ENCODE results near the gene KLF16.
"Not testable (repeated sequence)": the region's sequence is repeated elsewhere in the genome, so short reads cannot be mapped to it uniquely, and the experiment has no call there.

KLF16 gene

GRCh38 chr19:1879982-1880381, 16.6 kb upstream of the KLF16 start:
- H3K4me1 Mint-ChIP-seq (ENCODE audit: low read depth) = peaks cover 40% of the 10 kb centered on the region
- H3K36me3 Mint-ChIP-seq (ENCODE audit: low read depth) = peaks cover 63% of the 10 kb centered on the region
- peak overlapping the region; percentile 59 for H3K27ac Mint-ChIP-seq
- not testable (repeated sequence) for DNase-seq, H3K27me3 Mint-ChIP-seq, H3K9me3 Mint-ChIP-seq
- H3K4me3 Mint-ChIP-seq = peak overlapping the region; percentile 68

- H3K9me3 Mint-ChIP-seq, H3K4me3 Mint-ChIP-seq, DNase-seq, H3K27ac Mint-ChIP-seq, H3K27me3 Mint-ChIP-seq: not testable (repeated sequence)
- Mint-ChIP-seq H3K4me1 (ENCODE audit: low read depth) (peaks cover 49% of the 10 kb centered on the region), H3K36me3 (ENCODE audit: low read depth) (peaks cover 63% of the 10 kb centered on the region)
Measured at GRCh38 chr19:1878583-1878982, 15.2 kb upstream of the KLF16 start.

GRCh38 chr19:1877280-1877660, 13.9 kb upstream of the KLF16 start:
- Mint-ChIP-seq H3K36me3 (ENCODE audit: low read depth) (peaks cover 60% of the 10 kb centered on the region), H3K4me1 (ENCODE audit: low read depth) (peaks cover 43% of the 10 kb centered on the region)
- H3K27ac Mint-ChIP-seq = not testable (repeated sequence)

GRCh38 chr19:1876496-1877279, 13.3 kb upstream of the KLF16 start:
- H3K36me3 Mint-ChIP-seq (ENCODE audit: low read depth) = peaks cover 60% of the 10 kb centered on the region
- peak overlapping the region; percentile 98 for H3K4me3 Mint-ChIP-seq
- H3K27me3 Mint-ChIP-seq, H3K9me3 Mint-ChIP-seq: not testable (repeated sequence)
- peak overlapping the region; percentile 97 for H3K27ac Mint-ChIP-seq
- DNase-seq = peak; percentile 54
- H3K4me1 Mint-ChIP-seq (ENCODE audit: low read depth) = peaks cover 40% of the 10 kb centered on the region

More at GRCh38 chr19:1877280-1877660, 13.9 kb upstream of the KLF16 start:
- H3K27me3 Mint-ChIP-seq, DNase-seq, H3K4me3 Mint-ChIP-seq, H3K9me3 Mint-ChIP-seq: not testable (repeated sequence)

GRCh38 chr19:1875646-1876495, 12.5 kb upstream of the KLF16 start:
- peak overlapping the region; percentile 97 for H3K27ac Mint-ChIP-seq
- peak; percentile 91 for DNase-seq
- peaks cover 38% of the 10 kb centered on the region for H3K4me1 Mint-ChIP-seq (ENCODE audit: low read depth)
- peak overlapping the region; percentile 98 for H3K4me3 Mint-ChIP-seq
- H3K27me3 Mint-ChIP-seq = no peaks in the 10 kb centered on the region
- H3K36me3 Mint-ChIP-seq (ENCODE audit: low read depth) = peaks cover 65% of the 10 kb centered on the region
- no peaks in the 10 kb centered on the region for H3K9me3 Mint-ChIP-seq

- H3K27me3 Mint-ChIP-seq, DNase-seq, H3K9me3 Mint-ChIP-seq: not testable (repeated sequence)
- Mint-ChIP-seq H3K4me1 (ENCODE audit: low read depth) (peaks cover 37% of the 10 kb centered on the region), H3K36me3 (ENCODE audit: low read depth) (peaks cover 66% of the 10 kb centered on the region), H3K27ac (peak overlapping the region; percentile 97), H3K4me3 (peak overlapping the region; percentile 98)
Measured at GRCh38 chr19:1875265-1875645, 11.9 kb upstream of the KLF16 start.

GRCh38 chr19:1874554-1875185, 11.3 kb upstream of the KLF16 start:
- Mint-ChIP-seq H3K4me1 (ENCODE audit: low read depth) (peaks cover 34% of the 10 kb centered on the region), H3K9me3 (no peaks in the 10 kb centered on the region), H3K27ac (peak overlapping the region; percentile 97), H3K4me3 (peak overlapping the region; percentile 98), H3K27me3 (no peaks in the 10 kb centered on the region), H3K36me3 (ENCODE audit: low read depth) (peaks cover 63% of the 10 kb centered on the region)
- peak; percentile 39 for DNase-seq

- Mint-ChIP-seq H3K27ac (peak overlapping the region; percentile 97), H3K27me3 (no peaks in the 10 kb centered on the region), H3K4me1 (ENCODE audit: low read depth) (peaks cover 42% of the 10 kb centered on the region), H3K9me3 (no peaks in the 10 kb centered on the region), H3K4me3 (peak overlapping the region; percentile 98), H3K36me3 (ENCODE audit: low read depth) (peaks cover 71% of the 10 kb centered on the region)
- DNase-seq = no peak
Measured at GRCh38 chr19:1873524-1874473, 10.4 kb upstream of the KLF16 start.

- peaks cover 72% of the 10 kb centered on the region for H3K36me3 Mint-ChIP-seq (ENCODE audit: low read depth)
- H3K4me1 Mint-ChIP-seq (ENCODE audit: low read depth) = peaks cover 47% of the 10 kb centered on the region
- peak overlapping the region; percentile 66 for H3K27ac Mint-ChIP-seq
- H3K9me3 Mint-ChIP-seq = no peaks in the 10 kb centered on the region
- no peak for DNase-seq
- no peaks in the 10 kb centered on the region for H3K27me3 Mint-ChIP-seq
- peak overlapping the region; percentile 98 for H3K4me3 Mint-ChIP-seq
Measured at GRCh38 chr19:1872807-1873523, 9.6 kb upstream of the KLF16 start.

- no peaks in the 10 kb centered on the region for H3K9me3 Mint-ChIP-seq
- peaks cover 52% of the 10 kb centered on the region for H3K4me1 Mint-ChIP-seq (ENCODE audit: low read depth)
- H3K27me3 Mint-ChIP-seq = no peaks in the 10 kb centered on the region
- H3K36me3 Mint-ChIP-seq (ENCODE audit: low read depth) = peaks cover 82% of the 10 kb centered on the region
- no peak for DNase-seq
- H3K4me3 Mint-ChIP-seq = no peak overlapping the region
- no peak overlapping the region for H3K27ac Mint-ChIP-seq
Measured at GRCh38 chr19:1871630-1872029, 8.3 kb upstream of the KLF16 start.

GRCh38 chr19:1871140-1871597, 7.8 kb upstream of the KLF16 start:
- Mint-ChIP-seq H3K27ac (peak overlapping the region; percentile 44), H3K27me3 (no peaks in the 10 kb centered on the region), H3K9me3 (no peaks in the 10 kb centered on the region), H3K36me3 (ENCODE audit: low read depth) (peaks cover 78% of the 10 kb centered on the region), H3K4me3 (no peak overlapping the region), H3K4me1 (ENCODE audit: low read depth) (peaks cover 48% of the 10 kb centered on the region)
- DNase-seq = no peak

GRCh38 chr19:1868971-1869370, 5.6 kb upstream of the KLF16 start:
- no peak overlapping the region for H3K4me3 Mint-ChIP-seq
- H3K36me3 Mint-ChIP-seq (ENCODE audit: low read depth) = peaks cover 61% of the 10 kb centered on the region
- no peaks in the 10 kb centered on the region for H3K9me3 Mint-ChIP-seq
- H3K27me3 Mint-ChIP-seq = no peaks in the 10 kb centered on the region
- peak overlapping the region; percentile 64 for H3K27ac Mint-ChIP-seq
- H3K4me1 Mint-ChIP-seq (ENCODE audit: low read depth) = peaks cover 42% of the 10 kb centered on the region
- no peak for DNase-seq

- peaks cover 50% of the 10 kb centered on the region for H3K36me3 Mint-ChIP-seq (ENCODE audit: low read depth)
- peak overlapping the region; percentile 46 for H3K27ac Mint-ChIP-seq
- H3K27me3 Mint-ChIP-seq = no peaks in the 10 kb centered on the region
- peaks cover 30% of the 10 kb centered on the region for H3K4me1 Mint-ChIP-seq (ENCODE audit: low read depth)
- no peak for DNase-seq
- H3K4me3 Mint-ChIP-seq = no peak overlapping the region
- no peaks in the 10 kb centered on the region for H3K9me3 Mint-ChIP-seq
Measured at GRCh38 chr19:1867349-1867724, 4.0 kb upstream of the KLF16 start.

Measured in activated T-cell treated with anti-CD3 and anti-CD28 coated beads, Interleukin-2, amount 50 U/mL, for 24 hours (primary cell).